HCT116 (cell line): Measurements from ENCODE around the gene FRMD4A.

Experiments
- CEBPB ChIP-seq: IDR thresholded peaks from 2 replicates; pipeline ENCODE4 v1.6.1; 2012; ENCODE audit warnings: low read depth
- CTCF ChIP-seq, 3 experiments: fragments of 200-600 bp in 1 of 3; sonication (generic) in 1 of 3; IDR thresholded peaks in 2 of 3; conservative IDR thresholded peaks in 1 of 3; 2 replicates each; pipeline ENCODE4 v1.5.1; 2012 to 2017; ENCODE audit warnings: low read depth in 2 of 3, low read length in 2 of 3, antibody characterized with exemption in 1 of 3, borderline replicate concordance in 1 of 3, control low read depth in 1 of 3, mild to moderate bottlenecking in 1 of 3, mixed read lengths in 1 of 3, mixed run types in 1 of 3, moderate library complexity in 1 of 3; ENCODE audit not compliant: insufficient read depth in 1 of 3

GRCh38 chr10:14163377-14164086 is 167.2 kb downstream of the FRMD4A start:
- TF ChIP-seq CTCF (IDR thresholded peaks at IDR 0.05 in 2 of 3, conservative IDR thresholded peaks at IDR 0.05 in 1 of 3; ENCODE audit: borderline replicate concordance in 1 of 3, insufficient read depth in 1 of 3, low read depth in 2 of 3, low read length in 2 of 3) (no peak), CEBPB (no peak)
